ENCODE measurements around the gene HEY2. TPM values are rescaled to one million over a fixed set of nuclear protein-coding genes. Genes with fewer than 3 reads are reported as not detected.
A peak's percentile ranks its signal among the peaks of the same experiment; 100 is the strongest.

Gene HEY2
- polyA plus RNA-seq, 1 donor (not counting 4 experiments of a cell fraction or from before 2014, with no cell fraction given): not detected

DNA sequence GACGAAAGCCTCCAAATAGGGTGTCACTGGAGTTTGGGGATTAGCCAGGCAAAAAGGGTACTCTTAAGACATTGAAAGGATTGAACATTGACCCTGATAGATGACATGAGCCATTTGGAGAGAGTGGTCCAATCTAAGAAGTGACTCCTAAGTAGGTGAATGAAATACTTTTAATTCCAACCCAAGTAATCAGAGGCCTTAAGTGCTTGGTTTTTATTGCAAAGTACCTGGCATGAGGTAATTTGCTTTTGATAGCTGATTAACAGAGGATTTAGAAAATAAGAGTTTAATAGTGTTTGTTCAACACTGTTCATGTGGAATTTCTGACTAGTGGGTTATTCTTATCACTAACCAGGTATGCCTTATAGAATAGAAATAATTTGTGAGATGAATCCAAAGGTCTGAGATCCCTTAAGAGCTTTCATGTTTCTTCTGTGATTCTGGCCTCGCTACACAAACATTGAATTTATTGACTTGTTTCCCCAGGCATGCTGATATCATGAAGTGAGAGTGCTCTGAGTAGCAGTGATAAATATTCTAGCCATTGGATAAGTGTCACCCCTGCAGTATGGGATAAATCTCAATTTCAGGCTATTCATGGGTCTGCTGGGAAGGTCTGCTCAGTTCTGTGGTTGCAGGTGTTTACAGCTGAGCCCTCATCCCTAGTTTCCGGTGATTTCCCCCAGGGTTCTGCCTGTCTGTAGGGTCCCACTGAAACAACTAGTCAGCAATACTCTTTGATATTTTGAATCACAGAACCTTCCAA is 47.9 kb downstream of the HEY2 start:
- dilution Hi-C loops (cut with MboI; ENCODE audit: extremely low pct_ligation_motif_present, low sequenced_read_pairs): no loop called here
- no peak for FAIRE-seq
- peaks cover 5% of the 10 kb centered on the region for H3K79me2 ChIP-seq (ENCODE audit: control insufficient read depth, insufficient read depth, low read length)

DNA sequence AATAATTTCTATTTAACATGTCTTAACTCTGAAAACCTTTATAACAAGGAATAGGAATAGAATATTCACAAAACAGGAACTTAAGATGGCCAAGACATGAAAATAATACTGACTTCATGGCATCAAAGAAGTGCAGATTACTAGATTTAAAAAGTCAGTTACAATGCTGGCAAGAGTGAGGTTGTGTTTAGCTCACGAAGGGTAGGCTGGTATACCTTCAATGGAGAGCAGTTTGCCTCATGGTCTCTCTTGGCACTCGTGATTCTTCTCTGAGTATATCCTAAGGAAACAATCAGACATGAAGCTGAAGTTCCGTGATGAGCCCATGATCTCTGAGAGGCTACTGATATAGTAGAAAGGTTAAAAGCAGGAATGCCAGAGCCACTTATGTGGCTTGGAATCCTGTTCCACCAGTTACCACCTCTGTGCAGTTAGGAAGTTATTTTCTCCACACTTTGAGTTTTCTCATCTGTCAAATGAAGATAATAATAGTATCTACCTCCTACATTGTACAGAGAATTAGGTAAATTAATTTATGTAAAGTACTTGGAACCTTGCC is 48.5 kb downstream of the HEY2 start:
- dilution Hi-C loops (cut with MboI; ENCODE audit: extremely low pct_ligation_motif_present, low sequenced_read_pairs): no loop called here
- H3K9ac ChIP-seq (ENCODE audit: control insufficient read depth, extremely low read depth, insufficient read depth, low read length): no peak overlapping the region
- no peak overlapping the region for H3K4me3 ChIP-seq (ENCODE audit: control insufficient read depth in 2 of 3, extremely low read depth in 1 of 3, insufficient read depth in 2 of 3, low read depth in 1 of 3, low read length in 3 of 3)
- no peak overlapping the region for H3K4me2 ChIP-seq (ENCODE audit: control insufficient read depth, extremely low read depth, insufficient read depth, low read depth, low read length)
- H3K9me1 ChIP-seq (ENCODE audit: control insufficient read depth, extremely low read depth, insufficient read depth, low read length): no peaks in the 10 kb centered on the region
- H3K27ac ChIP-seq (ENCODE audit: control insufficient read depth, insufficient read depth, low read length): no peak overlapping the region
- H3K36me3 ChIP-seq (ENCODE audit: control insufficient read depth in 2 of 2, extremely low read depth in 1 of 2, insufficient read depth in 2 of 2, low read length in 2 of 2): no peaks in the 10 kb centered on the region
- H3K9me3 ChIP-seq (ENCODE audit: control insufficient read depth, low read depth, low read length): no peaks in the 10 kb centered on the region
- no peaks in the 10 kb centered on the region for H4K20me1 ChIP-seq (ENCODE audit: control insufficient read depth, extremely low read depth, insufficient read depth, low read length)
- H3K27me3 ChIP-seq (ENCODE audit: control insufficient read depth, extremely low read depth, insufficient read depth, low read length): no peaks in the 10 kb centered on the region
- FAIRE-seq (peak; percentile 5), DNase-seq (ENCODE audit: low read depth, low spot score) (no peak)
- no peak overlapping the region for H2AFZ ChIP-seq (ENCODE audit: control insufficient read depth, low read length)
- H3K79me2 ChIP-seq (ENCODE audit: control insufficient read depth, insufficient read depth, low read length): peaks cover 5% of the 10 kb centered on the region
- peaks cover 22% of the 10 kb centered on the region for H3K4me1 ChIP-seq (ENCODE audit: control insufficient read depth, extremely low read depth, insufficient read depth, low read length)
- TF ChIP-seq CTCF (optimal IDR thresholded peaks at IDR 0.05 in 1 of 3, IDR thresholded peaks at IDR 0.05 in 1 of 3, conservative IDR thresholded peaks at IDR 0.05 in 1 of 3; ENCODE audit: extremely low read depth in 1 of 3, insufficient read depth in 2 of 3, low read length in 3 of 3): no peak
- TF ChIP-seq EZH2 (IDR thresholded peaks at IDR 0.05; ENCODE audit: low read length): no peak

More for the DNA sequence above, 47.9 kb downstream of the HEY2 start:
- H4K20me1 ChIP-seq (ENCODE audit: control insufficient read depth, extremely low read depth, insufficient read depth, low read length): no peaks in the 10 kb centered on the region
- DNase-seq (ENCODE audit: low read depth, low spot score): no peak
- H3K9me1 ChIP-seq (ENCODE audit: control insufficient read depth, extremely low read depth, insufficient read depth, low read length): no peaks in the 10 kb centered on the region
- no peaks in the 10 kb centered on the region for H3K27me3 ChIP-seq (ENCODE audit: control insufficient read depth, extremely low read depth, insufficient read depth, low read length)
- no peak overlapping the region for H3K27ac ChIP-seq (ENCODE audit: control insufficient read depth, insufficient read depth, low read length)
- H3K4me3 ChIP-seq (ENCODE audit: control insufficient read depth in 2 of 3, extremely low read depth in 1 of 3, insufficient read depth in 2 of 3, low read depth in 1 of 3, low read length in 3 of 3): no peak overlapping the region
- no peak overlapping the region for H3K9ac ChIP-seq (ENCODE audit: control insufficient read depth, extremely low read depth, insufficient read depth, low read length)
- no peaks in the 10 kb centered on the region for H3K9me3 ChIP-seq (ENCODE audit: control insufficient read depth, low read depth, low read length)
- H3K36me3 ChIP-seq (ENCODE audit: control insufficient read depth in 2 of 2, extremely low read depth in 1 of 2, insufficient read depth in 2 of 2, low read length in 2 of 2): no peaks in the 10 kb centered on the region
- H2AFZ ChIP-seq (ENCODE audit: control insufficient read depth, low read length): no peak overlapping the region
- TF ChIP-seq CTCF (optimal IDR thresholded peaks at IDR 0.05 in 1 of 3, IDR thresholded peaks at IDR 0.05 in 1 of 3, conservative IDR thresholded peaks at IDR 0.05 in 1 of 3; ENCODE audit: extremely low read depth in 1 of 3, insufficient read depth in 2 of 3, low read length in 3 of 3) (no peak), EZH2 (IDR thresholded peaks at IDR 0.05; ENCODE audit: low read length) (no peak)
- H3K4me1 ChIP-seq (ENCODE audit: control insufficient read depth, extremely low read depth, insufficient read depth, low read length): peaks cover 29% of the 10 kb centered on the region
- no peak overlapping the region for H3K4me2 ChIP-seq (ENCODE audit: control insufficient read depth, extremely low read depth, insufficient read depth, low read depth, low read length)
